Measurements from ENCODE around the gene SERPING1.

SERPING1 gene

DNA sequence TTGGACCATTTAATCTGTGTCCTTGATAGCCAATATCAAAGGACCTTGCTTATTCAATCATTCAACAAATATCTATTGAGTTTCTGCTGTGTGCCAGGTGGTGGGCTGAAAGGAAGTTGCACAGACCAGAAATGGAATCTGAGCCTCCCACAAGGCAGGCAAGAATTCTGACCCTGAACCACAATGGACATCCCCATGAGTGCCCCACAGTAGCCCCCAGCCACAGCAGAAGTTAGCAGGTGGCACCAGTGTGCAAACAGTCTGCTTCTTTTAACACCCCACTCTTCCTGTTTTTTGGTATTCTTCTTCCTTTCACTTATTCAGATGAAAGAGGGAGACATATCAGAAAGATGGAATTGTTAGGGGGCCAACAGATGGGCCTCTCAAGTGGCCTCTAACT lies 12.2 kb upstream of the SERPING1 start:
- peak overlapping the region; percentile 89 for H3K27ac Mint-ChIP-seq
- TF ChIP-seq, protein P1, sequence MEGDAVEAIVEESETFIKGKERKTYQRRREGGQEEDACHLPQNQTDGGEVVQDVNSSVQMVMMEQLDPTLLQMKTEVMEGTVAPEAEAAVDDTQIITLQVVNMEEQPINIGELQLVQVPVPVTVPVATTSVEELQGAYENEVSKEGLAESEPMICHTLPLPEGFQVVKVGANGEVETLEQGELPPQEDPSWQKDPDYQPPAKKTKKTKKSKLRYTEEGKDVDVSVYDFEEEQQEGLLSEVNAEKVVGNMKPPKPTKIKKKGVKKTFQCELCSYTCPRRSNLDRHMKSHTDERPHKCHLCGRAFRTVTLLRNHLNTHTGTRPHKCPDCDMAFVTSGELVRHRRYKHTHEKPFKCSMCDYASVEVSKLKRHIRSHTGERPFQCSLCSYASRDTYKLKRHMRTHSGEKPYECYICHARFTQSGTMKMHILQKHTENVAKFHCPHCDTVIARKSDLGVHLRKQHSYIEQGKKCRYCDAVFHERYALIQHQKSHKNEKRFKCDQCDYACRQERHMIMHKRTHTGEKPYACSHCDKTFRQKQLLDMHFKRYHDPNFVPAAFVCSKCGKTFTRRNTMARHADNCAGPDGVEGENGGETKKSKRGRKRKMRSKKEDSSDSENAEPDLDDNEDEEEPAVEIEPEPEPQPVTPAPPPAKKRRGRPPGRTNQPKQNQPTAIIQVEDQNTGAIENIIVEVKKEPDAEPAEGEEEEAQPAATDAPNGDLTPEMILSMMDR (IDR thresholded peaks at IDR 0.05) = no peak
- no peak overlapping the region for H3K4me3 Mint-ChIP-seq
- no peak for DNase-seq
- H3K36me3 Mint-ChIP-seq (ENCODE audit: low read depth) = peaks cover 9% of the 10 kb centered on the region
- no peaks in the 10 kb centered on the region for H3K27me3 Mint-ChIP-seq (ENCODE audit: low read depth, poor library complexity)
- H3K4me1 Mint-ChIP-seq = peaks cover 31% of the 10 kb centered on the region
- peaks cover 33% of the 10 kb centered on the region for H3K9me3 Mint-ChIP-seq

DNA sequence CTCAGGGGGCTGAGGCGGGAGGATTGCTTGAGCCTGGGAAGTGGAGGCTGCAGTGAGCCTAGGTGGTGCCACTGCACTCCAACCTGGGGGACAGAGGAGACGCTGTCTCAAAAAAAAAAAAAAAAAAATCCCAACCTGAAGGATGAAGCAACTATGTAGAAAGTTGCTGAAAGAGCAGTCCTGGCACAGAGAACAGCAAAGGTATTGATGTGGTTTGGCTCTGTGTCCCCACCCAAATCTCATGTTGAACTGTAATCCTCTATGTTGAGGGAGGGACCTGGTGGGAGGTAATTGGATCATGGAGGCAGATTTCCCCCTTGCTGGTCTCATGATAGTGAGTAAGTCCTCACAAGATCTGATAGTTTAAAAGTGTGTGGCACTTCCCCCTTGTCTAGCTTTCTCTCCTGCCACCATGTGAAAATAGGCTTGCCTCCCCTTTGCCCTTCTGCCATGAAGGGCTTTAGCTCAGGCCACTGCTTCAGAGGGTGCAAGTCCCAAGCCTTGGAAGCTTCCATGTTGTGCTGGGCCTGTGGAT lies 10.7 kb upstream of the SERPING1 start:
- Mint-ChIP-seq H3K27me3 (ENCODE audit: low read depth, poor library complexity) (no peaks in the 10 kb centered on the region), H3K4me3 (no peak overlapping the region), H3K36me3 (ENCODE audit: low read depth) (peaks cover 9% of the 10 kb centered on the region), H3K27ac (no peak overlapping the region), H3K4me1 (peaks cover 38% of the 10 kb centered on the region), H3K9me3 (peaks cover 33% of the 10 kb centered on the region)
- TF ChIP-seq, protein P1 (IDR thresholded peaks at IDR 0.05) = no peak
- DNase-seq = no peak

DNA sequence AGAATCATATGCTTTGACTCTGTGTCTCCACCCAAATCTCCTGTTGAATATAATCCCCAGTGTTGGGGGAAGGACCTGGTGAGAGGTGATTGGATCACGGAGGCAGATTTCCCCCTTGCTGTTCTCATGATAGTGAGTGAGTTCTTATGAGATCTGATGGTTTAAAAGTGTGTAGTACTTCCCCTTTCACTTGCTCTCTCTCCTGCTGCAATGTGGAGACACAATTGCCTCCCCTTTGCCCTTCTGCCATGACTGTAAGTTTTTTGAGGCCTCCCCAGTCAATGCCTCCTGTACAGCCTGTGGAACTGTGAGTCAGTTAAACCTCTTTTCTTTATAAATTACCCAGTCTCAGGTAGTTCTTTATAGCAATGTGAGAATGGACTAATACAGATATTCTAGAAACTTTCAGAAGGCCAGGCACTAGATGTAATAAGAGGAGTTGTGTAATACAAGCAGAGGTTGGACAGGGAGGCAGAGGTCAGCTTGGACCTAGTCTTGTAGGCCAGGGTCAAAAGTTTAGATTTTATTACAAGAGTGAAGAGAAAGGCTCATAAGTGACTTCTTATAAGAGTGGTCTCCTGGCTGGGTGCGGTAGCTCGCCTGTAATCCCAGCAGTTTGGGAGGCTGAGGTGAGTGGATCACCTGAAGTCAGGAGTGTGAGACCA lies 9.3 kb upstream of the SERPING1 start:
- peak overlapping the region; percentile 2 for H3K4me3 Mint-ChIP-seq
- no peaks in the 10 kb centered on the region for H3K27me3 Mint-ChIP-seq (ENCODE audit: low read depth, poor library complexity)
- H3K27ac Mint-ChIP-seq = no peak overlapping the region
- peaks cover 33% of the 10 kb centered on the region for H3K9me3 Mint-ChIP-seq
- DNase-seq = no peak
- peaks cover 9% of the 10 kb centered on the region for H3K36me3 Mint-ChIP-seq (ENCODE audit: low read depth)
- TF ChIP-seq, protein P1 (IDR thresholded peaks at IDR 0.05) = no peak
- peaks cover 46% of the 10 kb centered on the region for H3K4me1 Mint-ChIP-seq

DNA sequence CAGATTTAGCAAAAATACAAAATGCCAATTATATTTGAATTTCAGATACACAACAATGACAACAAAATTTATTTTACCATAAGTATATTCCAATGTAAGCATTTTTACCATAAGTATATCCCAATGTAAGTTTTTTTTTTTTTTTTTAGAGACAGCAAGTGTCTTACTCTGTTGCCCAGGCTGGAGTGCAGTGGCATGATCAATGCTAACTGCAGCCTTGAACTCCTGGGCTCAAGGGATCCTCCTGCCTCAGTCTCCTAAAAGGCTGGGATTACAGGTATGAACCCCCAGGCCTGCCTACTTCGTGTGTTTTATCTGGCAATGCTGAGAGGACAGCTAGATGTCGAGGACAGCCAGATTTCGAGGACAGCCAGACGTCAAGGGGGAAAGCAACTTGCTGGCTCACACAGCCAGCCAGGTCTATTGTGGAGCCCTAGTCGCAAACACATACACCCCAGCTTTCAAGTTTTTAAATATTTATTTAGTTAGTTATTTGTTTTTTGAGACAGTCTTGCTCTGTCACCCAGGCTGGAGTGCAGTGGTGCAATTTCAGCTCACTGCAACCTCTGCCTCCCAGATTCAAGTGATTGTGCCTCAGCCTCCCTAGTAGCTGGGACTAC lies 1.1 kb upstream of the SERPING1 start:
- Mint-ChIP-seq H3K4me1 (peaks cover 80% of the 10 kb centered on the region), H3K36me3 (ENCODE audit: low read depth) (peaks cover 18% of the 10 kb centered on the region), H3K27ac (peak overlapping the region; percentile 97), H3K4me3 (no peak overlapping the region), H3K27me3 (ENCODE audit: low read depth, poor library complexity) (no peaks in the 10 kb centered on the region), H3K9me3 (no peaks in the 10 kb centered on the region)
- TF ChIP-seq, protein P1 (IDR thresholded peaks at IDR 0.05) = no peak
- DNase-seq = no peak

DNA sequence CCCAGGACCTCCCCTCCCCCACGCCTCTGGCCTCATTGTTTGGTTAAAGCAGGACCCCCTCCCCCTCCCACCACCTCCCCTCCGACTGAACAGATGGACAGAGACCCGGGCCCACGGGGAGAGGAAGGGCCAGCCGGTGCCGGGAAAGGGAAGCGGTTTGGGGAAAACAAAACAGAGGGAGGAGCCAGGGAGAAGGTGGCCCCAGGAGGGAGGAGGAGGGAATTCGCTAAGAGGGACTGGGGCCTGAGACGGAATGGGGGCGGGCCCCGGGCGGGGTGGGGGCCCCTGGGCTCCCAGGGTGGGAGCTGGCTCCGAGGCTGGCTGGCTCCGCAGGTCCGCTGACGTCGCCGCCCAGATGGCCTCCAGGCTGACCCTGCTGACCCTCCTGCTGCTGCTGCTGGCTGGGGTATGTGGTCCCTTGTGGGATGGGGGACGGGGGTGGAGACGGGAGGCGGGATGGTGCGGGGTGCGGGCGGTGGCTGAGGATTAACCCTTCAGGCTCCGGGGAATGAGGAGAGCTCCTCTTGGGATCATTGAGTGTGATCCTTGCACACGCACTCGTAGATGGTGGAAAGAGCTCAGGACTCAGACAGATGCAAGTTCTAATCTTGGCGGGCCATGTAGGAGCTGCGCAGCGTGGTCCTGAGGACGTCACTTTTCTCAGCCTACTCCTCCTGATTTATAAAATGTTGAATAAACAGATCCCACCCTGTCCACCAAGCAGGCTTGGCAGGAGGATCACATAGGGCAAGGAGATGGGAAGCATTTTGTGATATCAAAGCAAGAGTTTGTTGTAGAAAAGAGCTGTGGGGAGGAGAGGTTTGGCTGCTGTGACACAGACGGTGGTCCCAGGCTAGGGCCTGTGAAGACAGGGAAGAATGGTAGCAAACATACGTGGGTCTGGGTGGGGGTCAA lies 688 bp downstream of the SERPING1 start:
- peaks cover 33% of the 10 kb centered on the region for H3K36me3 Mint-ChIP-seq (ENCODE audit: low read depth)
- DNase-seq = peak; percentile 91

More for the DNA sequence above, 688 bp downstream of the SERPING1 start:
- Mint-ChIP-seq H3K4me3 (peak overlapping the region; percentile 83), H3K27me3 (ENCODE audit: low read depth, poor library complexity) (no peaks in the 10 kb centered on the region), H3K9me3 (no peaks in the 10 kb centered on the region), H3K4me1 (peaks cover 77% of the 10 kb centered on the region), H3K27ac (peak overlapping the region; percentile 97)
- TF ChIP-seq, protein P1 (IDR thresholded peaks at IDR 0.05) = no peak
